GM13976 (cell line): Measurements from ENCODE around the gene RITA1.

ENCODE experiments used
- DNase-seq: peaks from one replicate; pipeline ENCODE4 v3.0.0; 2012; ENCODE audit warnings: low spot score
- in situ Hi-C: fragments of 300-500 bp; cut with MboI; formaldehyde crosslinking; loops from one replicate; pipeline ENCODE4 v1.12.0; 2022; ENCODE audit warnings: low sequenced_read_pairs, mixed read lengths, inconsistent platforms; ENCODE audit not compliant: unreplicated experiment
- TF ChIP-seq, protein P1 (sequence below): IDR thresholded peaks from 2 replicates; pipeline ENCODE4 v1.5.1; 2012; ENCODE audit warnings: borderline replicate concordance, mild to moderate bottlenecking; ENCODE audit not compliant: insufficient read depth; ENCODE audit errors: extremely low read depth, missing control alignments, control extremely low read depth

Gene RITA1

DNA sequence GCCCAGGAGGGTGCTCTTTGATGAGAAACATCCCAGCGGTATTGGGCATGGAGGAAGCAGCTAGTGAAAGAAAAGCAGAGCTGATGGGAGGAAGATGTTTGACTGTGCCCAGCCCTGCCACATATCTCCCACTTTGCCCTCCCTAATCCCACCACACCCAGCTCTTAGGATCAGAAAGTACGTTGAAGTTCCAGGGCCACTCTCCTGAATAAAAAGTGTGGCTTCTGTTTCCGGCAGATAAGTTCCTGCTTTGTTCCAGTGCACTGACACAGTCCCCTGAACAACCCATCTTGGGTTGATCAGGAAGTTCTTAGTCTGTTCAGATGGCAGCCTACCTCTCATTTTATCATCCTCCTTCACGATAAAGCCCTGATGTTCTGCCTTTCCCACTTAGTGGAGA is 52.2 kb downstream of the RITA1 start:
- in situ Hi-C loops: no loop called here
- DNase-seq: no peak
- TF ChIP-seq, protein P1, sequence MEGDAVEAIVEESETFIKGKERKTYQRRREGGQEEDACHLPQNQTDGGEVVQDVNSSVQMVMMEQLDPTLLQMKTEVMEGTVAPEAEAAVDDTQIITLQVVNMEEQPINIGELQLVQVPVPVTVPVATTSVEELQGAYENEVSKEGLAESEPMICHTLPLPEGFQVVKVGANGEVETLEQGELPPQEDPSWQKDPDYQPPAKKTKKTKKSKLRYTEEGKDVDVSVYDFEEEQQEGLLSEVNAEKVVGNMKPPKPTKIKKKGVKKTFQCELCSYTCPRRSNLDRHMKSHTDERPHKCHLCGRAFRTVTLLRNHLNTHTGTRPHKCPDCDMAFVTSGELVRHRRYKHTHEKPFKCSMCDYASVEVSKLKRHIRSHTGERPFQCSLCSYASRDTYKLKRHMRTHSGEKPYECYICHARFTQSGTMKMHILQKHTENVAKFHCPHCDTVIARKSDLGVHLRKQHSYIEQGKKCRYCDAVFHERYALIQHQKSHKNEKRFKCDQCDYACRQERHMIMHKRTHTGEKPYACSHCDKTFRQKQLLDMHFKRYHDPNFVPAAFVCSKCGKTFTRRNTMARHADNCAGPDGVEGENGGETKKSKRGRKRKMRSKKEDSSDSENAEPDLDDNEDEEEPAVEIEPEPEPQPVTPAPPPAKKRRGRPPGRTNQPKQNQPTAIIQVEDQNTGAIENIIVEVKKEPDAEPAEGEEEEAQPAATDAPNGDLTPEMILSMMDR: no peak

DNA sequence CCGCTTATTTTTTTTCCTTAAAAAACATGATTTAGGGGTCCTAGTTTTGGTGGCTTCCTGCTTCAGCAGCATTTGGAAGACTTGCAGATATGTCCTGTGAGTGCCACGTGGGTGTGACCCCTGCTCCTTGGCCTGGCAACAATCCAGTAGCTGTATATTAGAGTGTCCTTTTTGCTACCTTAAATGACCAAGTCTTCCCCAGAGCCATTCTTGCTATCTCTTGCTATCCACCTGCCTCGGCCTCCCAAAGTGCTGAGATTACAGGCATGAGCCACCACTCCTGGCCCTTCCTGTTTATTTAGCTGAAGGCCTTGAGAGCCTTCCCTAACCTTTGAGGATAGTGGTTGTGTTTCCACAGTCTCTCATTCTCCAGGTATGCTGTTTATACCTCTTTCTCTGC is 52.8 kb downstream of the RITA1 start:
- no peak for DNase-seq
- in situ Hi-C loops: no loop called here
- TF ChIP-seq, protein P1: no peak

DNA sequence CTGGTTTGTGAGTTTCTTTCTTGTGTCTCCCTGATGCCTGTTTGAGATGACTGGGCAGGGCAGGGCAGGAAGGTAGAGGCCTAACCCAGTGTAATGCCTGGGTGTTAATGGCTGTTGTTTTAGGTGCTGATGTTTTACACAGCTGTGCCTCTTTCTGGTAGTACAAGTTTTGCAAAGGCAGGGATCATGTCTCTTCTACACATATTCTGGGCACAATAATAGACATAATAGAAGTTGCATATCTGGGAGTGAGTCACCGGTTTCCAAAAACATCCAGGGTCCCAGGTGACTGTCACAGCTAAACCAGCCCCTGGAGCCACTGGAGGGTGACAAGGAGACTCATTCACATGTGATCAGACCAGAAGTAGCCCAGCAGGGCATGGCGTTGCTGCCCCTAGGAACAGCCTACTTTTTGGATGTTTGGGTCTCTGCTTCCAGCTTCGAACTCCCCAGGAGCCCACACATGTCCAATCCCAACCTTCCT is 53.8 kb downstream of the RITA1 start:
- TF ChIP-seq, protein P1: no peak
- DNase-seq: no peak
- in situ Hi-C loops: no loop called here

DNA sequence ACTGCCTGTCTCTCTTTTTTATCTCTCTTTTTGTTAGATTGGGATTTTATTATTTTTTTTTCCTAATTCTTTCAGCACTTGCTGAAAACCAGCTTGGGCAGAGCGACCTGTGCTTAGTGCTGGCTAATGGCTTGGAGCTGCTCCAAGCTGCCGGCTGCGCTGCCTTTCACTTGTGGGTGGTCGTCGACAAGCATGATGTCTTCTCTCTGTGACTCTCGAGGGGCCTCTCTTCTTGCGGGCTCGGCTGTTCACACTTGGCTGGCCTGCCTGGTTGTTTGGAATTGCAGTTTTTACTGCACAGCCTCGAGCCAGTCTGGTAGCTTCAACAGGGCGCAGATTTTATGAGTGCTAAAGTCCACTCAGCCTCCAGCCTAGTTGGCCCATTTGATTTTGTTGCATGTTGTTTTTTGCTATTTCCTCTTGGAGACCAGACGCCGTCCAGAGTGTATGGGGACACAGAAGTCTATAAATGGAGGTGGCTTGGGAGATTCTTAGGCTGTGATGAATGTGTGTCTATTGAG is 54.4 kb downstream of the RITA1 start:
- in situ Hi-C loops: no loop called here
- TF ChIP-seq, protein P1: no peak
- no peak for DNase-seq

DNA sequence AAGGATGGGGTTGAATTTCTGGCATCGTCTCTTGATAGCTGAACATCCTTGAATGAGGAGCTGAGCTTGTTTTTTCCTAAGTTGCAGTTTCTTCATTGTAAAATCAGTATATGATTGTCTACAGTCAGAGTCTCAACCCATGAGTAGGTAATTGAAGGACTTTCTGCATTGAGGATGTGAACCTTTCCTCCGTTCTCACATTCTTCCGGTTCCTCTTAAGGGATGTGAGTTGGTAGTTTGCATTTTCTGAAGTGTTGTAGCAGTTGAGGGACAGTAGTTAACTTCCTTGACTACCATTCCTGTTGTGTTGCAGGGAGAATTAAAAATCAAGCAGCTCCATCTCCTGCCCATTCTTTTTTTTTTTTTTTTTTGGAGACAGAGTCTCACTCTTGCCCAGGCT is 54.9 kb downstream of the RITA1 start:
- TF ChIP-seq, protein P1: no peak
- no peak for DNase-seq
- in situ Hi-C loops: no loop called here

DNA sequence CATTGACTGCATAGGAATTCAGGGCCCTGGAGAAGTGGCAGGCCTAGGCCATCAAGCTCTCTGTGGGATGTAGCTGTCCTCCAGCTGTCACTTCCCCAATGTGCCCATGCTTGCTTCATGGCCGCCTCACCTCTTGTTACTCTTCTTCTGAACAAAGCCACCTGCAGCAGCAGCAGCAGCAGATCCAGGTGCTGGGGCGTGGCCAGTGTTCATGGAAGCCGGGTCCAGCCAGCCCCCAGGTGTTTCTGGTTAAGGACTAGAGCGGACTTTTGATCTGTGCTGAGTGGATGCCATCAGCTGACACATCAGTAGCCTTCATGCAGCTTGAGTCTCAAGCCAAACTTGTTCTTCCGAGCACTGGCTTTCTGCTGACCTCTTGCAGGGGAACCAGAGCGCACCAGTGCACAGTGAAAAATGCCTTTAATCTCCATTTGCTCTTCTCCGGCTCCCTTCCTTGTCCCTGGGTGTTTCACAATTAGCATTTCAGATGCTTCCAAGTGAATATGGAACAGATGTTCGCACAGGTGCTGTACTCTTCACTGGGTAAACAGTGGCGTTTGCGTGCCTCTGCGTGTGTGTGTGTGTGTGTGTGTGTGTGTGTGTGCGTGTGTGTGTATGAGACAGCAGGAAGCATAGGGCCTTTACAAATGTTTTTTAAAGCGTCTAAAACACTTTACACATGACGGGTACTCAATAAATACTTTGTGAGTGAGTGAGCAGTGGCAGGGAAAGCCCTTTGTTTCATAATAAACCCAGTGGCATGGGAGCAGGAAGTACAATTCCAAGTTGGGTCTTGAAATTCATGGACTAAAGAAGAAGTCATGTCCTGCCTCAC is 55.9 kb downstream of the RITA1 start:
- DNase-seq: no peak

More for the DNA sequence above, 55.9 kb downstream of the RITA1 start:
- TF ChIP-seq, protein P1: no peak
- in situ Hi-C loops: no loop called here
